MCF 10A (cell line): ENCODE data around the gene GSTM2. TPM values are rescaled to one million over a fixed set of nuclear protein-coding genes. Genes with fewer than 3 reads are reported as not detected.

Experiments used
- BruUV-seq: library from RNA; stranded (reverse); fragments of 400-500 nt; replicated peaks from 2 replicates; lab custom pipeline; 2021; lab: Mats Ljungman, UMichigan
- CTCF ChIA-PET: fragments of 300-600 bp; sonication (Branson Sonifier 250); formaldehyde crosslinking; extraction: SDS; loops from one replicate; lab custom pipeline; 2021; ENCODE audit warnings: antibody characterized with exemption, inconsistent platforms; lab: Yijun Ruan, JAX
- POLR2A ChIA-PET: fragments of 300-600, 350-650 bp; sonication (Branson Sonifier 250); formaldehyde crosslinking; extraction: SDS; loops from one replicate; lab custom pipeline; 2020; ENCODE audit warnings: antibody characterized with exemption, inconsistent platforms; lab: Yijun Ruan, JAX
- DNase-seq: peaks from one replicate; pipeline ENCODE4 v3.0.0-alpha.2; 2018; ENCODE audit not compliant: unreplicated experiment
- H3K27ac Mint-ChIP-seq: one replicate; pipeline ENCODE4 v1.8.0; 2022; ENCODE audit warnings: mild to moderate bottlenecking, low read depth, mixed read lengths; ENCODE audit not compliant: unreplicated experiment
- H3K27me3 Mint-ChIP-seq: one replicate; pipeline ENCODE4 v1.8.0; 2022; ENCODE audit warnings: mixed read lengths; ENCODE audit not compliant: insufficient read depth, unreplicated experiment
- H3K36me3 Mint-ChIP-seq: one replicate; pipeline ENCODE4 v1.8.0; 2022; ENCODE audit warnings: mild to moderate bottlenecking, moderate library complexity, mixed read lengths; ENCODE audit not compliant: insufficient read depth, unreplicated experiment
- H3K4me1 Mint-ChIP-seq: one replicate; pipeline ENCODE4 v1.8.0; 2022; ENCODE audit warnings: mixed read lengths; ENCODE audit not compliant: insufficient read depth, unreplicated experiment
- H3K4me3 Mint-ChIP-seq: one replicate; pipeline ENCODE4 v1.8.0; 2022; ENCODE audit warnings: mild to moderate bottlenecking, moderate library complexity, mixed read lengths; ENCODE audit not compliant: unreplicated experiment
- H3K9me3 Mint-ChIP-seq: one replicate; pipeline ENCODE4 v1.8.0; 2022; ENCODE audit warnings: mixed read lengths; ENCODE audit not compliant: unreplicated experiment
- intact Hi-C: fragments of 100-400 bp; cut with micrococcal nuclease; formaldehyde crosslinking; loops from 2 replicates; pipeline ENCODE4 v1.14.1; 2022
- total RNA-seq: library from RNA; stranded (reverse); gene quantifications from 2 replicates; pipeline ENCODE4 v1.2.3, GENCODE V29; 2022
- TF ChIP-seq, protein P1 (sequence below): fragments of 200-600 bp; IDR thresholded peaks from one replicate; pipeline ENCODE4 v1.8.0; 2022; ENCODE audit warnings: antibody characterized with exemption, mild to moderate bottlenecking; ENCODE audit not compliant: unreplicated experiment

GSTM2 gene
- total RNA-seq, 1 experiment from 2014 or later, result 0.70 TPM

DNA sequence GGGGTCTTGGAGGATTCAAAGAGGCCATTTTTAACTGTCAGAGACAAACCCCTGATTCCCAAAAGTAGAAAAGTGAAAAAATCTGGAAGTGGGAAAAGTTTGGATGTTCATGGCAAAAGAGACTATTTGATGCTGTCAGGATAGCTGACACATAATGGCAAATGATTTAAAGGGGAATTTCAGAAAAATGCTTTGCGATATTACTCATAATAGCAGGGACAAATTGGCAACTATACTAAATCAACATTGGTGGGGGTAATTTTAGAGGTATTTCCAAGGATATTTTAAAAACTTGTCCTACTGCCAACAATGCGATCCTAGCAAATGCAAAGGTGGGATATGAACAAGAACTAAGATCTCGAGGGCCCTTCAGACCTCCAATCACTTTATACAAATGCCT, 17.2 kb upstream of the GSTM2 start:
- no TSS peak for BruUV-seq
- no peaks in the 10 kb centered on the region for H3K4me1 Mint-ChIP-seq
- peak; percentile 29 for DNase-seq
- peaks cover 6% of the 10 kb centered on the region for H3K36me3 Mint-ChIP-seq
- TF ChIP-seq, protein P1, sequence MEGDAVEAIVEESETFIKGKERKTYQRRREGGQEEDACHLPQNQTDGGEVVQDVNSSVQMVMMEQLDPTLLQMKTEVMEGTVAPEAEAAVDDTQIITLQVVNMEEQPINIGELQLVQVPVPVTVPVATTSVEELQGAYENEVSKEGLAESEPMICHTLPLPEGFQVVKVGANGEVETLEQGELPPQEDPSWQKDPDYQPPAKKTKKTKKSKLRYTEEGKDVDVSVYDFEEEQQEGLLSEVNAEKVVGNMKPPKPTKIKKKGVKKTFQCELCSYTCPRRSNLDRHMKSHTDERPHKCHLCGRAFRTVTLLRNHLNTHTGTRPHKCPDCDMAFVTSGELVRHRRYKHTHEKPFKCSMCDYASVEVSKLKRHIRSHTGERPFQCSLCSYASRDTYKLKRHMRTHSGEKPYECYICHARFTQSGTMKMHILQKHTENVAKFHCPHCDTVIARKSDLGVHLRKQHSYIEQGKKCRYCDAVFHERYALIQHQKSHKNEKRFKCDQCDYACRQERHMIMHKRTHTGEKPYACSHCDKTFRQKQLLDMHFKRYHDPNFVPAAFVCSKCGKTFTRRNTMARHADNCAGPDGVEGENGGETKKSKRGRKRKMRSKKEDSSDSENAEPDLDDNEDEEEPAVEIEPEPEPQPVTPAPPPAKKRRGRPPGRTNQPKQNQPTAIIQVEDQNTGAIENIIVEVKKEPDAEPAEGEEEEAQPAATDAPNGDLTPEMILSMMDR, result no peak
- intact Hi-C loops, result no loop called here
- H3K27ac Mint-ChIP-seq, result no peak overlapping the region
- peaks cover 35% of the 10 kb centered on the region for H3K27me3 Mint-ChIP-seq
- H3K4me3 Mint-ChIP-seq, result no peak overlapping the region
- ChIA-PET POLR2A (interaction anchor here (0.6 to 1.6 kb wide), 5 partner anchors 102 to 329 kb away, joined by 3 to 5 read pairs (median 4); partner anchors contain the start of gene GNAI3), CTCF (interaction anchor here (0.6 to 7.5 kb wide), 8 partner anchors 10 to 333 kb away, joined by 3 to 75 read pairs (median 8); partner anchors contain the start of genes AHCYL1 and GNAI3)
- H3K9me3 Mint-ChIP-seq, result no peaks in the 10 kb centered on the region

DNA sequence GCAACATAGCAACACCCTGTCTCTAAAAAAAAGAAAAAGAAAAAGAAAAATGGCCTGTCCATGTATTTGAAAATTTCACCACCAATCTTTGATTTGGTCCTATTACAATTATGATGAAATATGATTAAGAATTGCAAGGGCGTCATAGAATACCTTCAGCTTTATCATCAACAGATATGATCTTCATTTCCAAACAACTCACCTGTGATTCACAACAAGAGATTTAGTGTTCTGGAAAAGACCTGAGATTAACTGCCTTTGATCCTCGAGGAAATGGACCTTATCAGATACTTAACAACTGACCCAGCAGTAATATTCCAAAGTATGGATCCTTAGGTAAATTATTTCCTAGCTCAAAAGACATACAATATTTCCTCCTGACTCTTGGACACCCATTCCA, 15.5 kb upstream of the GSTM2 start:
- TF ChIP-seq, protein P1, result no peak
- Mint-ChIP-seq H3K9me3 (no peaks in the 10 kb centered on the region), H3K4me1 (no peaks in the 10 kb centered on the region), H3K27me3 (peaks cover 35% of the 10 kb centered on the region), H3K27ac (no peak overlapping the region), H3K36me3 (peaks cover 6% of the 10 kb centered on the region), H3K4me3 (no peak overlapping the region)
- no peak for DNase-seq
- intact Hi-C loops, result no loop called here
- ChIA-PET POLR2A (interaction anchor here (0.5 to 1.7 kb wide), 4 partner anchors 104 to 627 kb away, joined by 3 to 5 read pairs (median 3); partner anchors contain the start of gene GNAI3), CTCF (interaction anchor here (0.6 to 7.5 kb wide), 9 partner anchors 9 to 331 kb away, joined by 3 to 75 read pairs (median 4); partner anchors contain the start of gene AHCYL1)
- BruUV-seq, result no TSS peak

DNA sequence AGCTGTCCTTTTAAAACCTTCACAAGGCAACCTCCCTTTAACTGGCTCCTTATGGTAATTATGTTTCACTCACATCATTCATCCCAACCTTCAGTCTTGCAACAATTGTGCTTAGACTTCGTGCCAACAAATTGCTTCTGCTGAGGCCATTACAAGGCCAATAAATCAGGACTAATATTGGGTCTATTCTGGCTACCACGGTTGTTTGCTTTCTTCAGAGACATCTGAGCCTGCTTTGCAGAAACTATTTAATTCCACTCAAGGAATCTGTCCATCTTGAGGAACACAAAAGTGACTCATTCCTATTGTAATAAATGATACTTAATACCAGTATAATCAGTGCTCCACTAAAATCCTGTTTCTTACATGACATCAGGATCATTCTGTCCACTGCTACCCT, 14.6 kb upstream of the GSTM2 start:
- intact Hi-C loops, result no loop called here
- H3K27me3 Mint-ChIP-seq, result peaks cover 35% of the 10 kb centered on the region

DNA sequence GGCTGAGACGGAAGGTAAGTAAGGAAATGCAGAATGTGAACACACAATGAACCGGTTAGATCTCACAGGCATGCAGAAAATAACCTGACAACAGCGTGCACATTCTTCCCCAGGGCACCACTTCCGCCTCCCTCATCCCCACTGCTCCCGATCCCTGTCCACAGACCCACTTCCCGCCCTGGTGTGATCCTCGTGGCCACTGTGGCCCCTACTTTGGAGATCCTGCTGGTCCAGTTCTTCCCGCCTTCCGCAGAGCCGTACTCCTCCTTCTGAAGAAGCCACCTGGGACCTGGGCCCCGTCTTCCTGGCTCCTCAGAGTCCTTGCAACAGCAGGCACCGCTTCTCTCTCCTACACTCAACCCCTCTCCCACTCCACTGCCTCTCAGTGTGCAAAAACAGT, 13.3 kb upstream of the GSTM2 start:
- ChIA-PET POLR2A (interaction anchor here (0.6 kb wide), 1 partner anchor 1643 kb away, joined by 3 read pairs; no protein-coding TSS in a partner anchor), CTCF (interaction anchor here (1.2 to 7.5 kb wide), 4 partner anchors 11 to 161 kb away, joined by 3 to 75 read pairs (median 17); partner anchors contain the start of gene CYB561D1)
- no peak overlapping the region for H3K27ac Mint-ChIP-seq
- no peak overlapping the region for H3K4me3 Mint-ChIP-seq
- DNase-seq, result no peak
- no peaks in the 10 kb centered on the region for H3K9me3 Mint-ChIP-seq
- TF ChIP-seq, protein P1, result no peak
- peaks cover 35% of the 10 kb centered on the region for H3K27me3 Mint-ChIP-seq
- intact Hi-C loops, result no loop called here
- peaks cover 6% of the 10 kb centered on the region for H3K36me3 Mint-ChIP-seq
- H3K4me1 Mint-ChIP-seq, result no peaks in the 10 kb centered on the region
- no TSS peak for BruUV-seq

More for the DNA sequence above, 14.6 kb upstream of the GSTM2 start:
- ChIA-PET POLR2A (interaction anchor here (0.7 to 1.7 kb wide), 2 partner anchors 59 to 105 kb away, joined by 3 to 5 read pairs; partner anchors contain the start of genes GNAI3 and GSTM5), CTCF (interaction anchor here (0.7 to 7.5 kb wide), 5 partner anchors 13 to 1112 kb away, joined by 3 to 75 read pairs (median 17); partner anchors contain the start of gene AHCYL1)
- DNase-seq, result no peak
- no TSS peak for BruUV-seq
- H3K4me1 Mint-ChIP-seq, result no peaks in the 10 kb centered on the region
- H3K9me3 Mint-ChIP-seq, result no peaks in the 10 kb centered on the region
- no peak overlapping the region for H3K4me3 Mint-ChIP-seq
- peaks cover 6% of the 10 kb centered on the region for H3K36me3 Mint-ChIP-seq
- H3K27ac Mint-ChIP-seq, result no peak overlapping the region
- TF ChIP-seq, protein P1, result no peak
